ENCODE data around the gene TNRC18.
"Not testable (repeated sequence)": the region's sequence is repeated elsewhere in the genome, so short reads cannot be mapped to it uniquely, and the experiment has no call there.

TNRC18 gene

DNA sequence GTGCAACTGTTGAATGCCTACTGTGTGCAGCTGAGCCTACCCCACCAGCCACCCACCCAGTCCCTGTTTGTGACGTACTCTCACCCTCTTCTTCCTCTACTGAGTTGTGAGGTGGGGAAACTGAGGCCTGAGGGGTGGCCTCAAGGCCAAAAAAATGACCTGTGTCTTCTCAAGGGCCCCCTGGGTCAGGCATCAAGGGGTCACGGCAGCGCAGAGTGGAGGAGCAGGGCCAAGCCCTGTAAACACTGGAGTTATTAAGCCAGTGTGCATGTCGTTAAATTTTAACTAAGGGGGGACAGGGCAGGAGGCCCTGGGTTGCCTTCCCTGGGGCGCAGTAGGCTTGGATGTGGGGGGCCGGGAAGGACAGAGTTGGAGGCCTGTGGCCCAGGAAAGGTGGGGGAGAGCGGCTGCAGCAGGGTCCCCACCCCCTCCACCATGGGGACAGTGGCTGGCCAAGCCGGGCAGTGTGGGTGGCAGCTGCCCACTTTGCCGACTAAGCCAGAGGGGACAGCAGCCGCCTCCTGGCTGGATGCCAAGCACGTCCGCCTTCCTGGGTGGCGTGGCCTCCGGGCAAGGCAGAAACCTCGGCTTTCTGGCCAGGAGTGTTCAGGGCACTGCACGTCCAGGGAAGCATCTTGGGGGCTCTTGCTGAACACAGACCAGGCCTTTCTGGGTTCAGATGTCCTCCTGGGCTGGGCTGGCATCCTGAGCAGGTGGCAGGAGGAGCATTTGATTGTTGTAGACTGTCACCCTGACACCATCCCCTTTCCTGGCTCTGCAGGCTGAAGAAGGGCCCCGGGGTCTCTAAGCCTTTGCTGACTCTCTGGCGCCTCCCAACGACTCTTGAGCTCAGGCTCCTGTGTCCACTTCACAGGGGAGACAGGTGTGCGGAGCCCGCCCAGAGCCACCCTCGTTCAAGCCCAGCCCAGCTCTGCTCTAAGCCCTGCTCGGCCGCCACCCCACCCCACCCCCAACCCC, 139.0 kb downstream of the TNRC18 start:
- H3K9me3 ChIP-seq (ENCODE audit: severe bottlenecking): no peaks in the 10 kb centered on the region
- TF ChIP-seq CTCF (IDR thresholded peaks at IDR 0.05; ENCODE audit: poor library complexity, severe bottlenecking): no peak
- H3K27ac ChIP-seq (ENCODE audit: poor library complexity, severe bottlenecking): no peak overlapping the region
- no peak overlapping the region for H3K4me3 ChIP-seq (ENCODE audit: severe bottlenecking)
- DNase-seq (ENCODE audit: low spot score) (no peak), ATAC-seq (ENCODE audit: low read depth) (peak; percentile 25; the same call in 2 of the 3 replicates)
- H3K27me3 ChIP-seq (ENCODE audit: insufficient read depth, poor library complexity, severe bottlenecking): no peaks in the 10 kb centered on the region
- no peaks in the 10 kb centered on the region for H3K4me1 ChIP-seq (ENCODE audit: insufficient read depth, poor library complexity, severe bottlenecking)
- no peaks in the 10 kb centered on the region for H3K36me3 ChIP-seq (ENCODE audit: low read depth)

DNA sequence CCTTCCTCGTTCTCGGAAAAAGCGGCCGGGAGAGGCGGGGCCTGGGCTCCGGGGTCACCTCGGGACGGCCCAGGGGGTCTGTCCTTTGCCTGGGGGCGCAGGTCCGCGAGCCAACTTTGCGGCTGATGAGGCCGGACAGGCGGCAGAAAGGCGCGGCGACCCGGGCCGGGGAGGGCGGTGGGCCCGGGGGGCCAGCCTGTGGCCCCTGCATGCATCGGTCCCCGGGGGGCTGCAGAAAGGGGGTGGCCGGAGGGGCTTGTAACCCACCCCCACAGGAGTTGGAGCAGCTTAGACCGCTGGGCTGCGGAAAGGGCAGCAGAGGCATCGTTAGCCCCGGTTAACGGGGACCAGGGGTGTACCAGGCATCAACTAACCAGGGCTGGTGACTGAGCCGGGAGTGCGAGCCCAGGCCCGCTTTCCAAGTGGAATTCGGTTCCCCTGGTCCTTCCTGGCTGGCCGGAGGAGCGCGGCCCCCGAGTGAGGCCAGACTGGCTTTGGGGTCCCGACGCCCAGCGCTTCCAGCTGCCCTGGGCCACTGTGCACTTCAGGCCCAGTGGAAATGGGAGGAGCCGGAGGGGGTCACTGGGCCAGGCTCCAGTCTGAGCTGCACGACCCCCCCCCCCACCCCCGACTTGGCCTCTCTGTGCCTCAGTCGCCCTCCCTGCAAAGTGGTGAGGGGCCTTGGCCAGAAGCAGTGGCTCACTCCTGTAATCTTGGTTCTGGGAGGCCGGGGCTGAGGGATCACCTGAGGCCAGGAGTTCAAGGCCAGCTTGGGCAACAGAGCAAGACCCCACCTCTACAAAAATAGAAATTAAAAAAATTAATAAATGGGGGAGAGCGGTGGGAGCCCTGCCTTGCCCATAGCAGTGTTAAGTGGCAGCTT, 140.0 kb downstream of the TNRC18 start:
- ATAC-seq (ENCODE audit: low read depth): peak; percentile 58
- H3K27ac ChIP-seq (ENCODE audit: poor library complexity, severe bottlenecking): no peak overlapping the region
- DNase-seq (ENCODE audit: low spot score): no peak

DNA sequence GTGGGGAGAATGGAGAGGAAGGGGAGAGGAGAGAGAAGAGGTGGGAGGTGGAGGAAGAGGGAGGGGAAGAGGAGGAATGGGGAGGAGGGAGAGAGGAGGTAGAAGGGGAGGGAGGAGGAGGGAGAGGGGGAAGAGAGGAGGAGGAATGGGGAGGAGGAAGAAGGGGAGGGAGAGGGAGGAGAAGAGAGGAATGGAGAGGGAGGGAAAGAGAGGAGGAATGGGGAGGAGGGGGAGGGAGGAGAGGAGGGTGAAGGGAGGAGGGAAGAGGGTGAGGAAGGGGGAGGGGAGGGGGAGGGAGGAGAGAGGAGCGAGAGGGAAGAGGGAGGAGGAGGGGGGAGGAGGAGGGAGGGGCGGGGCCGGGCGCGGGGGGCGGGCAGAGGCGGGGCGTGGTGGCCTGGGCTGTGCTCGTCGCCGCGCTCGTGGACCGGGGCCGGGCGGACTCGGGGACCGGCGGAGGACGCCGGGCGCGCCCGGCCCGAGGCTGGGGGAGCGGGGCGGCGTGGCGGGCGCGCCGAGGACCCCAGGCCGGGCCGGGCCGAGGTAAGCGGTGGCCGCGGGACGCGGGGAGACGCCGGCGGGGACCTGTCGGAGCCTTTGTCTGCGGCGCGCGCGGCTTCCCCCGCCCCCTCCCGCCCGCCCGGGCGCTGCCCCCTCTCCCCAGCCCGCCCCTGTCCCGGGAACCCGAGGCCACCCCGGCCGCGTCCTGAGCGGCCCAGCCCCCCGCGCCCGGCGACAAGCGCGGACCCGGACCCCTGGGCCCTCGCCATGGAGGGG, 140.9 kb downstream of the TNRC18 start, which contains the start of gene SLC29A4:
TSS of gene SLC29A4 (plus strand) at position 401 of the 774 bp plus-strand sequence. CDS start 4,874 bp downstream, outside the sequence.
- Histone ChIP-seq H3K4me1 (ENCODE audit: insufficient read depth, poor library complexity, severe bottlenecking) (no peaks in the 10 kb centered on the region), H3K4me3 (ENCODE audit: severe bottlenecking) (peak within 1 kb of the TSS; percentile 33), H3K27ac (ENCODE audit: poor library complexity, severe bottlenecking) (no peak within 1 kb of the TSS), H3K9me3 (ENCODE audit: severe bottlenecking) (no peaks in the 10 kb centered on the region), H3K36me3 (ENCODE audit: low read depth) (no peaks in the 10 kb centered on the region), H3K27me3 (ENCODE audit: insufficient read depth, poor library complexity, severe bottlenecking) (no peaks in the 10 kb centered on the region)
- TF ChIP-seq CTCF (IDR thresholded peaks at IDR 0.05; ENCODE audit: poor library complexity, severe bottlenecking): no peak
- ATAC-seq (ENCODE audit: low read depth) (no peak), DNase-seq (ENCODE audit: low spot score) (no peak)

More for the DNA sequence above, 140.0 kb downstream of the TNRC18 start:
- Histone ChIP-seq H3K36me3 (ENCODE audit: low read depth) (no peaks in the 10 kb centered on the region), H3K4me1 (ENCODE audit: insufficient read depth, poor library complexity, severe bottlenecking) (no peaks in the 10 kb centered on the region), H3K4me3 (ENCODE audit: severe bottlenecking) (peak overlapping the region; percentile 33), H3K27me3 (ENCODE audit: insufficient read depth, poor library complexity, severe bottlenecking) (no peaks in the 10 kb centered on the region), H3K9me3 (ENCODE audit: severe bottlenecking) (no peaks in the 10 kb centered on the region)
- TF ChIP-seq CTCF (IDR thresholded peaks at IDR 0.05; ENCODE audit: poor library complexity, severe bottlenecking): no peak

DNA sequence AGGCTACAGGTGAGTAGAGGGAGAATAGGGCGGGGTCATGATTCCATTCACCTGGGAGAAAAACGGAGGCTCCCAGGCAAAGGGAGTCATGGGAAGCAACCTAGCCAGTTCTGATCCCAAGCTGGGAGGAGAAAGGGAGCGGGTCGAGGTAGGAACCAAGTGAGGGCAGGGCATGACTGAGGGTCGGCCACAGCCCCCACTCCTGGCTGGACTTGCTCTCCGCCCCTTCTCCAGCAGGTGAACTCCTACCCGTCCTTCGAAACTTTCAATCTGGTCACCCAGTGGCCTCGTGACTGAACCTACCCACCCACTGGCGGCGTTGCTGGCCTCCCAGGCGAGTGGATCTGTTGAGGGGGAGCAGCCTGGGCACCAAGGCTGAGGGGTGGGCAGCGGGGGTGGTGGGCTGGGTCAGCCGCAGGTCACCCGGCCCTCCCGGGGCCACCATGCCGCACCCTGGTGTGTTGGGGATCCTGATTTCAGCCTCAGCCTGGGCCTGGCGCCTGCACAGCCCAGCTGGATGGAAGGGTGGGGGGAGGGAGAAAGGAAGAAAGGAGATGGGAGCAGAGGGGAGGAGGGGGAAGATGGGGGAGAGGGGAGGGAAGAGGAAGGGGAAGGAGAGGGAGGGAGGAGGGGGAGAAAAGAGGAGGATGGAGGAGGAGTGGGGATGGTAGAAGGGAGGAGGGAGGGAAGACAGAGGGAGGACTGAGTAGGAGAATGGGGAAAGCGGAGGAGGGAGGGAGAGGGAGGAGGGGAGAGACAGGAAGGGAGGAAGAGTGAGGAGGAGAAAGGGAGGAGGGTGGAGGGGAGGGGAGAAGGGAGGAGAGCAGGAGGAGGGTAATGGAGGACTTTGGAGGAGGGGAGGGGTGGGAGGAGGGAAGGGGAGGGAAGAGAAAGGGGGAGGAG, 141.8 kb downstream of the TNRC18 start:
- DNase-seq (ENCODE audit: low spot score); H3K27me3 ChIP-seq (ENCODE audit: insufficient read depth, poor library complexity, severe bottlenecking); H3K36me3 ChIP-seq (ENCODE audit: low read depth); H3K9me3 ChIP-seq (ENCODE audit: severe bottlenecking); H3K4me1 ChIP-seq (ENCODE audit: insufficient read depth, poor library complexity, severe bottlenecking); H3K27ac ChIP-seq (ENCODE audit: poor library complexity, severe bottlenecking); H3K4me3 ChIP-seq (ENCODE audit: severe bottlenecking); ATAC-seq (ENCODE audit: low read depth): not testable (repeated sequence)

Measured in RWPE2 (cell line).